Measurements from ENCODE around the gene CMSS1.

Gene CMSS1

GRCh38 chr3:99856437-99857220, 39.0 kb downstream of the CMSS1 start:
- no peak for DNase-seq

GRCh38 chr3:99857278-99857677, 39.6 kb downstream of the CMSS1 start:
- DNase-seq, result no peak

- DNase-seq, result no peak
Observed at GRCh38 chr3:99858469-99858868, 40.8 kb downstream of the CMSS1 start.

GRCh38 chr3:99859825-99860224, 42.2 kb downstream of the CMSS1 start:
- no peak for DNase-seq

GRCh38 chr3:99861216-99861615, 43.6 kb downstream of the CMSS1 start:
- DNase-seq, result no peak

GRCh38 chr3:99862208-99862607, 44.5 kb downstream of the CMSS1 start:
- DNase-seq, result no peak

GRCh38 chr3:99863002-99863401, 45.3 kb downstream of the CMSS1 start:
- no peak for DNase-seq

GRCh38 chr3:99863588-99863987, 45.9 kb downstream of the CMSS1 start:
- no peak for DNase-seq

- no peak for DNase-seq
Observed at GRCh38 chr3:99864289-99864688, 46.6 kb downstream of the CMSS1 start.

GRCh38 chr3:99865321-99865720, 47.7 kb downstream of the CMSS1 start:
- DNase-seq, result no peak

- DNase-seq, result no peak
Observed at GRCh38 chr3:99866261-99866761, 48.6 kb downstream of the CMSS1 start.

- DNase-seq, result no peak
Observed at GRCh38 chr3:99867594-99868310, 50.1 kb downstream of the CMSS1 start.

- DNase-seq, result no peak
Observed at GRCh38 chr3:99868311-99868646, 50.6 kb downstream of the CMSS1 start.

- DNase-seq, result no peak
Observed at GRCh38 chr3:99869621-99870020, 52.0 kb downstream of the CMSS1 start.

- no peak for DNase-seq
Observed at GRCh38 chr3:99870712-99871111, 53.0 kb downstream of the CMSS1 start.

GRCh38 chr3:99871231-99872045, 53.8 kb downstream of the CMSS1 start:
- no peak for DNase-seq

- no peak for DNase-seq
Observed at GRCh38 chr3:99872923-99873254, 55.2 kb downstream of the CMSS1 start.

GRCh38 chr3:99873269-99874102, 55.8 kb downstream of the CMSS1 start:
- no peak for DNase-seq

- DNase-seq, result no peak
Observed at GRCh38 chr3:99874237-99875002, 56.8 kb downstream of the CMSS1 start.

GRCh38 chr3:99875581-99875928, 57.9 kb downstream of the CMSS1 start:
- no peak for DNase-seq

- peak; percentile 52 for DNase-seq
Observed at GRCh38 chr3:99875929-99876841, 58.5 kb downstream of the CMSS1 start.

All from activated gamma-delta T cell treated with Interleukin-2 at 50 U/mL for 16 hours (primary cell).